ENCODE data around the gene OR4D2.

The OR4D2 gene

GRCh38 chr17:58189436-58190146 lies 22.8 kb downstream of the OR4D2 start:
- Histone ChIP-seq H3K27me3 (peaks cover 28% of the 10 kb centered on the region), H3K27ac (no peak overlapping the region), H3K4me3 (ENCODE audit: low read depth in 1 of 2, low read length in 1 of 2) (no peak overlapping the region), H3K4me1 (ENCODE audit: control insufficient read depth in 1 of 2, insufficient read depth in 1 of 2, low read depth in 1 of 2, low read length in 1 of 2) (peaks cover 0 to under 1% of the 10 kb centered on the region in 2 experiments), H3K36me3 (no peaks in the 10 kb centered on the region), H3K9me3 (no peaks in the 10 kb centered on the region)
- TF ChIP-seq CTCF (IDR thresholded peaks at IDR 0.05): no peak

GRCh38 chr17:58191241-58191896 lies 24.6 kb downstream of the OR4D2 start:
- Histone ChIP-seq H3K9me3 (no peaks in the 10 kb centered on the region), H3K4me1 (ENCODE audit: control insufficient read depth in 1 of 2, insufficient read depth in 1 of 2, low read depth in 1 of 2, low read length in 1 of 2) (no peaks in the 10 kb centered on the region), H3K4me3 (ENCODE audit: low read depth in 1 of 2, low read length in 1 of 2) (no peak overlapping the region), H3K27ac (no peak overlapping the region), H3K36me3 (no peaks in the 10 kb centered on the region), H3K27me3 (peaks cover 28% of the 10 kb centered on the region)
- TF ChIP-seq CTCF (IDR thresholded peaks at IDR 0.05): no peak

GRCh38 chr17:58192612-58193011 lies 25.8 kb downstream of the OR4D2 start, which contains the start of gene EPX:
TSS of gene EPX (plus strand) at chr17:58192726. CDS start at chr17:58192847, 121 bp downstream.
- Histone ChIP-seq H3K4me1 (ENCODE audit: control insufficient read depth in 1 of 2, insufficient read depth in 1 of 2, low read depth in 1 of 2, low read length in 1 of 2) (no peaks in the 10 kb centered on the region), H3K27ac (no peak within 1 kb of the TSS), H3K27me3 (peaks cover 28% of the 10 kb centered on the region), H3K4me3 (ENCODE audit: low read depth in 1 of 2, low read length in 1 of 2) (no peak within 1 kb of the TSS), H3K36me3 (no peaks in the 10 kb centered on the region), H3K9me3 (no peaks in the 10 kb centered on the region)
- no peak for TF ChIP-seq CTCF (IDR thresholded peaks at IDR 0.05)

GRCh38 chr17:58193641-58194255 lies 27.0 kb downstream of the OR4D2 start:
- no peaks in the 10 kb centered on the region for H3K9me3 ChIP-seq
- H3K36me3 ChIP-seq: no peaks in the 10 kb centered on the region
- TF ChIP-seq CTCF (IDR thresholded peaks at IDR 0.05): no peak
- H3K4me3 ChIP-seq (ENCODE audit: low read depth in 1 of 2, low read length in 1 of 2): no peak overlapping the region
- H3K27ac ChIP-seq: no peak overlapping the region
- peaks cover 29% of the 10 kb centered on the region for H3K27me3 ChIP-seq
- H3K4me1 ChIP-seq (ENCODE audit: control insufficient read depth in 1 of 2, insufficient read depth in 1 of 2, low read depth in 1 of 2, low read length in 1 of 2): no peaks in the 10 kb centered on the region

GRCh38 chr17:58195518-58196123 lies 28.8 kb downstream of the OR4D2 start:
- H3K27ac ChIP-seq: no peak overlapping the region
- peaks cover 22% of the 10 kb centered on the region for H3K27me3 ChIP-seq
- no peaks in the 10 kb centered on the region for H3K4me1 ChIP-seq (ENCODE audit: control insufficient read depth in 1 of 2, insufficient read depth in 1 of 2, low read depth in 1 of 2, low read length in 1 of 2)
- no peak for TF ChIP-seq CTCF (IDR thresholded peaks at IDR 0.05)
- H3K4me3 ChIP-seq (ENCODE audit: low read depth in 1 of 2, low read length in 1 of 2): no peak overlapping the region
- no peaks in the 10 kb centered on the region for H3K9me3 ChIP-seq
- no peaks in the 10 kb centered on the region for H3K36me3 ChIP-seq
